Measurements from ENCODE around the gene LIN7B. TPM values are rescaled to one million over a fixed set of nuclear protein-coding genes. Genes with fewer than 3 reads are reported as not detected.
"Not testable (repeated sequence)": the region's sequence is repeated elsewhere in the genome, so short reads cannot be mapped to it uniquely, and the experiment has no call there.

Gene LIN7B
- total and polyA plus RNA-seq, 9 of the 15 experiments (the other 6 are each of a cell fraction or from before 2014, with no cell fraction given) = 0.89 to 15.7 (median 4.0) TPM

GRCh38 chr19:49146408-49146770 is 32.2 kb downstream of the LIN7B start:
- DNase-seq (ENCODE audit: extremely low read depth in 1 of 4, low spot score in 3 of 4); H3K27ac ChIP-seq (ENCODE audit: extremely low read depth, low read depth, low read length); FAIRE-seq; H3K9me1 ChIP-seq (ENCODE audit: control insufficient read depth, insufficient read depth, low read length); H3K27me3 ChIP-seq (ENCODE audit: control insufficient read depth in 2 of 2, insufficient read depth in 2 of 2, low read length in 2 of 2); H3K36me3 ChIP-seq (ENCODE audit: control insufficient read depth, insufficient read depth, low read length); H4K20me1 ChIP-seq (replicated peaks; ENCODE audit: control insufficient read depth, insufficient read depth, low read length); in situ Hi-C loops (cut with MboI); ATAC-seq; H3K9me3 ChIP-seq (replicated peaks; ENCODE audit: control insufficient read depth, insufficient read depth, low read depth, low read length); CTCF ChIA-PET (ENCODE audit: low intra/inter-chr PET ratio); BruUV-seq (replicated peaks); TF ChIP-seq CEBPG (tag; conservative IDR thresholded peaks at IDR 0.05 in 1 of 2, IDR thresholded peaks at IDR 0.05 in 1 of 2): not testable (repeated sequence)
- Histone ChIP-seq H3K9ac (ENCODE audit: insufficient read depth in 1 of 2, low read depth in 2 of 2, low read length in 2 of 2) (peak overlapping the region in 1 of 2 experiments; percentile 24; a peak in 1 of 4 replicates), H3K79me2 (ENCODE audit: control insufficient read depth, insufficient read depth, low read length) (peaks cover 28% of the 10 kb centered on the region; the same call in 2 of the 3 replicates), H3K4me2 (ENCODE audit: insufficient read depth, low read length) (peak overlapping the region; percentile 72), H3K4me1 (replicated peaks in 1 of 2; ENCODE audit: control insufficient read depth in 2 of 2, insufficient read depth in 2 of 2, low read length in 2 of 2) (peaks cover 27 to 70% of the 10 kb centered on the region in 2 experiments), H3K4me3 (peak overlapping the region; percentile 38; the same call in 1 of the 2 replicates), H2AFZ (ENCODE audit: low read depth, low read length) (0 out of 2 replicates have a peak overlapping the region, but pooled peaks have one; percentile 86)
- intact Hi-C loops (cut with micrococcal nuclease) = loop anchor here (1.0 kb wide), 1 partner anchor 49 kb away; no protein-coding TSS in a partner anchor
- WGBS (ENCODE audit: insufficient coverage, low coverage, missing lambda C conversion rate) = 66% methylated on average over 4 of the region's 7 CpGs
- TF ChIP-seq ATF7 (IDR thresholded peaks at IDR 0.05) = peak; percentile 4
- TF ChIP-seq, protein P1, sequence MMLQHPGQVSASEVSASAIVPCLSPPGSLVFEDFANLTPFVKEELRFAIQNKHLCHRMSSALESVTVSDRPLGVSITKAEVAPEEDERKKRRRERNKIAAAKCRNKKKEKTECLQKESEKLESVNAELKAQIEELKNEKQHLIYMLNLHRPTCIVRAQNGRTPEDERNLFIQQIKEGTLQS (IDR thresholded peaks at IDR 0.05) = peak; percentile 24
- TF ChIP-seq, protein P1 (CRISPR knock-in tag; conservative IDR thresholded peaks at IDR 0.05) = not testable (repeated sequence)
- 0 out of 2 replicates have a peak, but pooled peaks have one; percentile 20 for TF ChIP-seq CEBPG (CRISPR knock-in tag; IDR thresholded peaks at IDR 0.05)
- POLR2A ChIA-PET = interaction anchor here (0.6 to 1.7 kb wide), 6 partner anchors 9 to 522 kb away, joined by 3 to 7 read pairs (median 3); partner anchors contain the start of gene HRC
